HFFc6 (cell line): Measurements from ENCODE around the gene KRT35. TPM values are rescaled to one million over a fixed set of nuclear protein-coding genes. Genes with fewer than 3 reads are reported as not detected.

Source experiments
- DNase-seq: peaks from one replicate; pipeline ENCODE4 v3.0.0-alpha.2; 2018
- H3K27ac Mint-ChIP-seq: 2 replicates; pipeline ENCODE4 v1.8.0; 2020; ENCODE audit warnings: mild to moderate bottlenecking, mixed read lengths
- H3K27me3 Mint-ChIP-seq: 2 replicates; pipeline ENCODE4 v1.8.0; 2021; ENCODE audit warnings: mild to moderate bottlenecking, moderate library complexity, mixed read lengths; ENCODE audit not compliant: insufficient read depth
- H3K36me3 Mint-ChIP-seq: 2 replicates; pipeline ENCODE4 v1.8.0; 2021; ENCODE audit warnings: low read depth, mixed read lengths
- H3K4me1 Mint-ChIP-seq: 2 replicates; pipeline ENCODE4 v1.8.0; 2020; ENCODE audit warnings: low read depth, mixed read lengths
- H3K4me3 Mint-ChIP-seq: 2 replicates; pipeline ENCODE4 v1.8.0; 2020; ENCODE audit warnings: mild to moderate bottlenecking, moderate library complexity, mixed read lengths
- H3K9me3 Mint-ChIP-seq: 2 replicates; pipeline ENCODE4 v1.8.0; 2020; ENCODE audit warnings: mild to moderate bottlenecking, mixed read lengths
- CTCF ChIP-seq: fragments of 200-600 bp; sonication (generic); IDR thresholded peaks from 2 replicates; pipeline ENCODE4 v1.5.0; 2021; ENCODE audit warnings: antibody characterized with exemption, mild to moderate bottlenecking
- microRNA-seq: library from miRNA; unstranded; fragments of <30 nt; microRNA quantifications from one replicate; pipeline ENCODE4, GENCODE V29; 2019
- total RNA-seq, 6 experiments: library from RNA; stranded (reverse); fragmentation: NEBNext Ultra II Directional; extraction: Animal tissue kit (Norgen Biotek cat#: 25700); gene quantifications; 2 replicates in 1 of 6; 3 replicates in 5 of 6; pipeline ENCODE4 v1.2.3, GENCODE V29; 2021

The KRT35 gene
- total RNA-seq, 6 experiments from 2014 or later = not detected

DNA sequence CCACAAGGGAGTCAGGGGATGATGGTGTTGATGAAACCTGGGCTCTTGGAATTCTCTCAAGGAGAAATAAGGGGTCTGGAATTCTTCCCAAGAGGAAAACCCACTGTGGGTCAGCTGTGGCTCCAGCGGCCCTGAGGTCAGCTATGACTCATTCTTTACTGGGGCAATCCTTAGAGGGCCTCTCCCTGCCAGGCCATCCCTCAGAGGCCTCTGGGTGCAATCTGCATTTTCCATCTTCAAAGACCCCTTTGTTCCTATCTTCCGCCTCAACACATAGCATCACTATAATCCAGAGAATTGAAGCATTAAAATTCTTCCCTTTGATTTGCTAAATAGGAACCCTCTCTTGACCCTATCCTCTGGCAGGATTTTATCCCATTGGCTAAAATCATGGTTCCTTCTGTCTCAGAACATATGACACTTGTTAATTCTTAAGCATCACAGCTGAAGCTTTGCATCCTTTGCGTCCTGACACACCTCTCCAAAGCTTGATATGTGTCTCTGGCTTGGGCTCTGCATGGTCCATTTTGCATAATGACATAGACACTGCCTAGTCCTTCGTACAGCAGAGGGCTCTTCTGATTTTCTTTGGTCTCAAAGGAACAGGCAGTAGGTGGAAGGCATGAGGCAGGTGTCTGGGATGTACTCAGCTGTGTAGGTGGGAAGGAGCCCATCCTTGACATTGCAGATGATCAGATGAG is 52.2 kb downstream of the KRT35 start:
- Mint-ChIP-seq H3K4me1 (peaks cover 22% of the 10 kb centered on the region), H3K27me3 (no peaks in the 10 kb centered on the region), H3K4me3 (no peak overlapping the region), H3K27ac (no peak overlapping the region), H3K9me3 (no peaks in the 10 kb centered on the region), H3K36me3 (no peaks in the 10 kb centered on the region)
- TF ChIP-seq CTCF = no peak
- DNase-seq = no peak

Small RNA genes within 50 kb of the gene (microRNA-seq; reads per million reads assigned to microRNA genes)
- not detected for gene MIR6510

Other genes starting within 250 kb of the KRT35 start
- not detected for gene KRTAP9-3, start 248.7 kb downstream of the KRT35 start, total RNA-seq
- not detected for gene KRTAP9-8, start 243.2 kb downstream of the KRT35 start, total RNA-seq
- not detected for gene KRTAP9-4, start 231.5 kb downstream of the KRT35 start, total RNA-seq
- not detected for gene KRTAP9-9, start 225.8 kb downstream of the KRT35 start, total RNA-seq
- gene KRTAP9-6, start 215.8 kb downstream of the KRT35 start, total RNA-seq = not detected
- not detected for gene KRTAP9-7, start 205.5 kb downstream of the KRT35 start, total RNA-seq
- not detected for gene KRTAP29-1, start 178.3 kb downstream of the KRT35 start, total RNA-seq
- gene KRTAP16-1, start 171.8 kb downstream of the KRT35 start, total RNA-seq = not detected
- not detected for gene KRTAP17-1, start 165.4 kb downstream of the KRT35 start, total RNA-seq
- gene KRT33A, start 130.3 kb downstream of the KRT35 start, total RNA-seq = not detected
- gene KRT33B, start 111.3 kb downstream of the KRT35 start, total RNA-seq = 1 to 10 TPM in 2 of 6 experiments, under 1 TPM in 4; 0.75 to 2.5 (median 0.96) TPM
- gene KRT34, start 98.8 kb downstream of the KRT35 start, total RNA-seq = 100 to 1,000 TPM in 2 of 6 experiments, 10 to 100 TPM in 4; 58.8 to 247 (median 71.3) TPM
- gene KRT31, start 83.5 kb downstream of the KRT35 start, total RNA-seq = under 1 TPM in 2 of 6 experiments, not detected in 4; 0.09 to 0.14 TPM
- not detected for gene KRT37, start 56.6 kb downstream of the KRT35 start, total RNA-seq
- under 1 TPM; 0.25 to 0.62 (median 0.43) TPM for gene KRT38, start 40.2 kb downstream of the KRT35 start, total RNA-seq
- under 1 TPM in 2 of 6 experiments, not detected in 4; 0.14 TPM for gene KRT32, start 13.8 kb downstream of the KRT35 start, total RNA-seq
- gene KRT36, start 8.8 kb upstream of the KRT35 start, total RNA-seq = not detected
- gene KRT13, start 24.5 kb upstream of the KRT35 start, total RNA-seq = not detected
- 1 to 10 TPM; 5.0 to 8.6 (median 6.9) TPM for gene KRT15, start 37.7 kb upstream of the KRT35 start, total RNA-seq
- 100 to 1,000 TPM in 2 of 6 experiments, 10 to 100 TPM in 4; 45.7 to 244 (median 50.6) TPM for gene KRT19, start 47.2 kb upstream of the KRT35 start, total RNA-seq
- gene KRT9, start 90.9 kb upstream of the KRT35 start, total RNA-seq = not detected
- gene KRT14, start 105.7 kb upstream of the KRT35 start, total RNA-seq = 1 to 10 TPM in 4 of 6 experiments, under 1 TPM in 2; 0.14 to 2.0 (median 1.5) TPM
- under 1 TPM in 4 of 6 experiments, not detected in 2; 0.11 to 0.47 (median 0.17) TPM for gene KRT16, start 131.6 kb upstream of the KRT35 start, total RNA-seq
- gene KRT17, start 143.4 kb upstream of the KRT35 start, total RNA-seq = 1 to 10 TPM; 1.0 to 3.9 (median 2.9) TPM
- 100 to 1,000 TPM; 723 to 810 (median 781) TPM for gene EIF1, start 207.7 kb upstream of the KRT35 start, total RNA-seq
- not detected for gene GAST, start 231.2 kb upstream of the KRT35 start, total RNA-seq